HG03066 (cell line): Measurements from ENCODE around the gene GALNT1.

Experiments
- ATAC-seq: cut with Tn5 transposase; IDR thresholded peaks from one replicate; pipeline ENCODE4 v1.9.1; 2021; ENCODE audit warnings: low read depth; ENCODE audit not compliant: unreplicated experiment

Gene GALNT1

GRCh38 chr18:35616664-35617423 is 35.3 kb downstream of the GALNT1 start:
- ATAC-seq, result peak; percentile 99

- ATAC-seq, result no peak
Observed at GRCh38 chr18:35617865-35618264, 36.3 kb downstream of the GALNT1 start.

- no peak for ATAC-seq
Observed at GRCh38 chr18:35618289-35618688, 36.7 kb downstream of the GALNT1 start.

GRCh38 chr18:35618696-35619095 is 37.2 kb downstream of the GALNT1 start:
- ATAC-seq, result no peak

GRCh38 chr18:35619464-35619863 is 37.9 kb downstream of the GALNT1 start:
- ATAC-seq, result no peak

- no peak for ATAC-seq
Observed at GRCh38 chr18:35619941-35620340, 38.4 kb downstream of the GALNT1 start.

GRCh38 chr18:35620765-35621164 is 39.2 kb downstream of the GALNT1 start:
- no peak for ATAC-seq

GRCh38 chr18:35623255-35623654 is 41.7 kb downstream of the GALNT1 start:
- ATAC-seq, result no peak

GRCh38 chr18:35624146-35624545 is 42.6 kb downstream of the GALNT1 start:
- peak; percentile 83 for ATAC-seq

GRCh38 chr18:35625232-35625631 is 43.7 kb downstream of the GALNT1 start:
- no peak for ATAC-seq

GRCh38 chr18:35633761-35634160 is 52.2 kb downstream of the GALNT1 start:
- ATAC-seq, result no peak

- no peak for ATAC-seq
Observed at GRCh38 chr18:35634323-35634722, 52.8 kb downstream of the GALNT1 start.

- ATAC-seq, result no peak
Observed at GRCh38 chr18:35635170-35635569, 53.6 kb downstream of the GALNT1 start.

GRCh38 chr18:35637227-35637626 is 55.7 kb downstream of the GALNT1 start:
- no peak for ATAC-seq

GRCh38 chr18:35639296-35639695 is 57.8 kb downstream of the GALNT1 start:
- no peak for ATAC-seq

GRCh38 chr18:35641467-35641866 is 59.9 kb downstream of the GALNT1 start:
- ATAC-seq, result no peak

- ATAC-seq, result no peak
Observed at GRCh38 chr18:35641916-35642315, 60.4 kb downstream of the GALNT1 start.

- ATAC-seq, result no peak
Observed at GRCh38 chr18:35642802-35643201, 61.3 kb downstream of the GALNT1 start.

GRCh38 chr18:35646449-35646848 is 64.9 kb downstream of the GALNT1 start:
- no peak for ATAC-seq

GRCh38 chr18:35653392-35654135 is 72.0 kb downstream of the GALNT1 start:
- no peak for ATAC-seq

GRCh38 chr18:35658112-35658511 is 76.6 kb downstream of the GALNT1 start:
- no peak for ATAC-seq
